GM10248 (cell line): ENCODE data around the gene SOHLH2.

ENCODE experiments used
- CTCF ChIA-PET: fragments of 300-600 bp; sonication (Branson Sonifier 250); formaldehyde crosslinking; extraction: SDS; loops from one replicate; lab custom pipeline; 2021; ENCODE audit warnings: antibody characterized with exemption; lab: Yijun Ruan, JAX
- POLR2A ChIA-PET: fragments of 350-650 bp; sonication (Branson Sonifier 250); formaldehyde crosslinking; extraction: SDS; loops from one replicate; lab custom pipeline; 2020; ENCODE audit warnings: antibody characterized with exemption; lab: Yijun Ruan, JAX
- DNase-seq: peaks from one replicate; pipeline ENCODE4 v3.0.0; 2012; ENCODE audit errors: extremely low spot score
- TF ChIP-seq, protein P1 (sequence below): IDR thresholded peaks from 2 replicates; pipeline ENCODE4 v1.5.1; 2012; ENCODE audit warnings: mild to moderate bottlenecking, low read depth; ENCODE audit errors: extremely low read depth, missing control alignments, control extremely low read depth

SOHLH2 gene

DNA sequence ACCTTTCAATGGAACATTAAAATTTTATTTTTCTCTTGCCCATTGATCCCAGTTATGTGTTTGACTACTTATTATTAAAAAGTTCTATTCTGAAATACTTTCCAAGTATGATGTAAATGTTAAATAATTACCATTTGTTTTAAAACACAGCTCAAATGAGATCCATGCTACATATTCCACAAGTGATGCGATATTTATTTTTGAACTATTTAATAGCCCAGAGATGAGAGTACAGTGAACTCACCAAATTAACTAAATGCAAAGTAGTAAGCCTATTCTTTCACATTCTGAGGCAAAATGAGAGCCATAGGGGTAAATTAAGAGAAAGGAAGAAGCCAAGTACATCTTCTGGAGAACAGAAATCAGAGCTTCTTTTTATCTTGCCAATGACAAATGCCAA lies 82.0 kb downstream of the SOHLH2 start:
- no peak for DNase-seq
- POLR2A ChIA-PET: no interaction called here
- TF ChIP-seq, protein P1, sequence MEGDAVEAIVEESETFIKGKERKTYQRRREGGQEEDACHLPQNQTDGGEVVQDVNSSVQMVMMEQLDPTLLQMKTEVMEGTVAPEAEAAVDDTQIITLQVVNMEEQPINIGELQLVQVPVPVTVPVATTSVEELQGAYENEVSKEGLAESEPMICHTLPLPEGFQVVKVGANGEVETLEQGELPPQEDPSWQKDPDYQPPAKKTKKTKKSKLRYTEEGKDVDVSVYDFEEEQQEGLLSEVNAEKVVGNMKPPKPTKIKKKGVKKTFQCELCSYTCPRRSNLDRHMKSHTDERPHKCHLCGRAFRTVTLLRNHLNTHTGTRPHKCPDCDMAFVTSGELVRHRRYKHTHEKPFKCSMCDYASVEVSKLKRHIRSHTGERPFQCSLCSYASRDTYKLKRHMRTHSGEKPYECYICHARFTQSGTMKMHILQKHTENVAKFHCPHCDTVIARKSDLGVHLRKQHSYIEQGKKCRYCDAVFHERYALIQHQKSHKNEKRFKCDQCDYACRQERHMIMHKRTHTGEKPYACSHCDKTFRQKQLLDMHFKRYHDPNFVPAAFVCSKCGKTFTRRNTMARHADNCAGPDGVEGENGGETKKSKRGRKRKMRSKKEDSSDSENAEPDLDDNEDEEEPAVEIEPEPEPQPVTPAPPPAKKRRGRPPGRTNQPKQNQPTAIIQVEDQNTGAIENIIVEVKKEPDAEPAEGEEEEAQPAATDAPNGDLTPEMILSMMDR: no peak
- CTCF ChIA-PET: no interaction called here

DNA sequence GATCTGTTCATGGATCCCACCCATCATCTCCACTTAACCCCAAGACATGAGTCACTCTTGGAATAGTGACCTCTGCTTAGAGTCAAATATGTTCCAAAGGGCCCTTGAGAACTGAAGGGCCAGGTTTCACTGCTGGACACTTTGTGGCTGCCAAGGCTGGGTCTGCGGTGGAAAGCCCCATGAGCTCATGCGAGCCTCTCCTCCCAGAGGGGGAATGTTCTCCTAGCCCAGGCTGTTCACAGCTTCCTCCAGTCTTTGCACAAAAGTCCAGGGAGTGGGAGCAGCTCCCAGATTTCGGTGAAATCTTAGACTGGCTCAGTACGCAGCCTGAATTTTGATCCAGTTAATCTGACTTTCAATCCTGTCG lies 82.4 kb downstream of the SOHLH2 start:
- no peak for DNase-seq
- POLR2A ChIA-PET: no interaction called here
- CTCF ChIA-PET: no interaction called here
- TF ChIP-seq, protein P1: no peak

DNA sequence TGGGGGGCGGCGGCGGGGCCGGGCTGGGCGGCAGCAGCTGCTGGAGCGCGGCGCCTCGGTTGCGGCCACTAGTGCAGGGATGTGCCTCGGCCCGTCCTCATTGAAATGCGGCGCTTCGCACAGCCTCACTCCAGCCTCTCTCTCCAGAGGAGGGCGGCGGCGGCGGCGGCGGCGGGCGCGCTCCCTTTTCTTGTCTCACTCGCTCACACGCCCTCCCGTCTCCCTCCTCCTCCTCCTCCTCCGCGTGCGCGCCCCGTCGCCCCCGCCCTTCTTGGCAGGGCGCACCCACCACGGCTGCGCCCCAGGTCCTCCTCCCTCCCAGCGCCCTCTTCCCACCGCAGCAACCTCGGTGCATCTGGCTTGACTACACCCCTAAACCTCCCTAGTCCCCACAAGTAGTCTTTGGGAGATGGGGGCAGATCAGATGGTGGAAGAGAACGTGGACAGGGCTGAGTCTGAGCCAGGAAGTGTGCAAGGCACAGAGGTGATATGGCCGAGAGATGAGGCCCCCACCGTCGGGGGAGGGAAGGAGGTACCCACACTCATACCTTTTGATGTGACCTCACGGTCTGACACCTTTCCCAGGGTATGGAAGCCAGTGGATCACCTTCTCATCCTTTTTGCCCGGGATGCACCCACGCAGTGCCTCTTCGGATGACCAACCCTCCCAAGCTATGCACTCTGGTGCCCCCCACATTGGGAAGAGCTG lies 83.0 kb downstream of the SOHLH2 start, which contains the start of gene DCLK1:
TSS of gene DCLK1 (minus strand) at position 161 of the 709 bp plus-strand sequence.
- CTCF ChIA-PET: no interaction called here

DNA sequence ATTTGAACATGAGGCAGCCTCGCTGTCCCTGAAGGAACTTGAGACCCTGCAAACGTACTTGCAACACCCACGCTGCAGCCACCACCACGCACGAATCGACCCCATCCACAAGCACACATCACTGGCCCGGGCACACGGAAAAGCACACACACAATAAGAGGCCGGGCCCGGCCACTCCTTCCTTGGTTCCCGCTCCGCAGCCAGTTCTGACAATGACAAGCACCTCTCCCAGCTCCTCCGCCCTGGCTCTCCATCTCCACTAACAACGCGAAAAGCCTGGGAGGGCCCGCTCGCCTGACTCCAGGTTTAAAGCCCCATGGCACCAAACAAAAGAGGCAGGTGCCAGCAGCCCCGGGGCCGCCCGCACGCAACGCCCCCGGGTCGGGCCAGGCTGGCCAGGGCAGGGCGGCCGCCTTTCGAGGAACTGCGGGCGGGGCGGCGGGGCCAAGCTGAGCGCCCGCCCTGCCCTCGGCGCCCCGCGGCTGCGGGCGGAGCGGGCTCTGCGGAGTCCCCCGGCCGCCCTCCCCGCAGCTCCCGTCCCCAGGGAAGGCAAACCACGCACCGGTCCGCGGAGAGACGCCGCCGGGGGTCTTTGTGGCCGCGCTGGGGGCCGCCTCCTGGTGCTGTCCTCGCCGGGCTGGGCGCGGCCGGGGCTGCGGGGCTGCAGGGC lies 83.7 kb downstream of the SOHLH2 start:
- no peak for DNase-seq
- TF ChIP-seq, protein P1: no peak
- CTCF ChIA-PET: no interaction called here
- POLR2A ChIA-PET: no interaction called here

More for the DNA sequence above, 83.0 kb downstream of the SOHLH2 start, which contains the start of gene DCLK1:
- TF ChIP-seq, protein P1: no peak
- no peak for DNase-seq
- POLR2A ChIA-PET: no interaction called here

DNA sequence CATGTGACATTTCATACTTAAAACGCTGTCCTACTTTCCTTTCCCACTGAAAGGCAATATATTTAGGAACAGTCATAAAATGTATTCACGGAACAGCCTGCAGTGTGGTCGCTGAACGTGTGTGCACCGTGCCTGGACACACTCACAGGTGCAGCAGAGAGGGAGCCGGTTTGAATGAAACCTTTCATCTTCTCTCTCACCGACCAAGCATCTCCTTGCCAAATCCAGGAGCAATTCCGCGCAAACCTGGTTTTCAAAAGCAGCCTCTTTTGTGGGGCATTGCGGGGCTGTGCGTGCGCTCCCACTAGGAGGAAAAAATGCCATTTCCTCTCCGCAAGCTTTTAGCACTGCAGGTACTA lies 84.2 kb downstream of the SOHLH2 start:
- TF ChIP-seq, protein P1: no peak
- no peak for DNase-seq
- CTCF ChIA-PET: no interaction called here
- POLR2A ChIA-PET: no interaction called here

DNA sequence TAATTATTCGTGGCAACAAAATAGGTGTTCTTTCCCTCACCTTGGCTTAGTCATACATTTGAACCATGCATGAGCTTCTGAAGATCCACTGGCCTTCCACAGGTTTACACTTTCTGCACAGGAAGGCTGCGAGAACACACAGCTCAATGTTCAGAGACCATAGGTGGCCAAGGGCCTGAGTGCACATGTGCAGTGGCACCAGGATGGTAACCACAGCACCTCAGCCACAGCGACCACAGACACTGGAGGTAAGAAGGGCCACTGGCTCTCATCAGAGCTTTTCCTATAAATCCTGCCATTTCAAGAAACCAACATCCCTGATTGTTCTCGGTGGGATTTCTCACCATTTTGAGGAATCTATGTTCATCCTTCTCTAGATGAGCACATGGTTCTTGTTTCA lies 84.8 kb downstream of the SOHLH2 start:
- no peak for DNase-seq
- ChIA-PET CTCF (no interaction called here), POLR2A (no interaction called here)
- TF ChIP-seq, protein P1: no peak
